ENCODE data around the gene DGAT2. TPM values are rescaled to one million over a fixed set of nuclear protein-coding genes. Genes with fewer than 3 reads are reported as not detected.
"Not testable (repeated sequence)": the region's sequence is repeated elsewhere in the genome, so short reads cannot be mapped to it uniquely, and the experiment has no call there.

Gene DGAT2
- total RNA-seq, 2 experiments from 2014 or later, result 0.19 to 0.25 TPM

DNA sequence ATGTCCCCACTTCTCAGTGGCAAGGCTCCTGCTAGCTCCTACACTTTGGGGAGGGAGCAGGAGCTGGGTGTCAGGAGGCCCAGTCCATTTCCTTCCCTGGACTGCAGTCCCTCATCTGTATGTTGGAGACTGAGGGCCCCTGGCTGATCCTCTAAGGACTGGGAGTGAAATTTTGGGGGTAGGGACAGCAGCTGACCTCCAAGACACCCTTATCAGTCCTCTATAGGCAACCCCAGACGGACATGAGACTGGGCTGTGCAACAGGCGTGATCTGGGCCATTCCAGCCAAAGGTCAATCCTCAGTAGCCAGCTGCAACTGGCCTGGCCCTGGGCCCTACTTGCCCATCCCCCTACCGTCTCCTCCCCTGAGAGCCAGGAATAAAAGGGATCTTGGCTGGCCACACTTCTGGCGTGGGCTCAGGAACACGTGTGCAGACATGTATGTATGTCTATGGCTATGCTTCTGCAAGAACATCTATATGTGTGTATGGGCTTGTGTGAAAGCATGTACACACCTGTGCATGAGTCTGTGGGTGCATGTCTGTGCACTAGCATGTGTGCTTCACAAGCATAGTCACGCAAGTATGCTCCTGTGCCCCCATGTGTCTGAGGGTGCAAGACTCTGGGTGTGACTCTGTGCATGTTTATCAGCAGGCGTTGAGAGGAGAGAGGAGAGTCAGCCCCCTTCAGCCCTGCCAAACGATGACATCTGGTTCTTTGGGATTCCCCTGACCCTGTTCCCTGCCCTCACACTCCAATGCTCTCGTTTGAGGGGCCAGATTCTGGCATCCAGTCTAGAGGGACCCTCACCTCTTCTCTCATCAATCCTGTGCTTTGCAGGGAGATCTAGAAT, 24.6 kb upstream of the DGAT2 start:
- Histone ChIP-seq H3K27ac (ENCODE audit: low read depth in 1 of 2, low read length in 2 of 2) (no peak overlapping the region), H3K9me3 (ENCODE audit: control insufficient read depth in 1 of 2, insufficient read depth in 1 of 2, low read length in 2 of 2) (peaks cover 0 to 5% of the 10 kb centered on the region in 2 experiments), H3K27me3 (ENCODE audit: control insufficient read depth in 1 of 2, insufficient read depth in 2 of 2, low read length in 2 of 2) (peaks cover 0 to 3% of the 10 kb centered on the region in 2 experiments), H3K4me1 (ENCODE audit: insufficient read depth, low read length) (no peaks in the 10 kb centered on the region), H3K4me3 (ENCODE audit: low read length) (no peak overlapping the region), H3K36me3 (ENCODE audit: insufficient read depth, low read length) (no peaks in the 10 kb centered on the region)
- Mint-ChIP-seq H3K27ac (no peak overlapping the region), H3K36me3 (ENCODE audit: low read depth) (no peaks in the 10 kb centered on the region), H3K9me3 (no peaks in the 10 kb centered on the region), H3K4me1 (ENCODE audit: low read depth) (no peaks in the 10 kb centered on the region), H3K27me3 (peaks cover 36% of the 10 kb centered on the region), H3K4me3 (no peak overlapping the region)
- DNase-seq, result no peak
- ChIA-PET POLR2A (no interaction called here), CTCF (no interaction called here)
- TF ChIP-seq, protein P1, sequence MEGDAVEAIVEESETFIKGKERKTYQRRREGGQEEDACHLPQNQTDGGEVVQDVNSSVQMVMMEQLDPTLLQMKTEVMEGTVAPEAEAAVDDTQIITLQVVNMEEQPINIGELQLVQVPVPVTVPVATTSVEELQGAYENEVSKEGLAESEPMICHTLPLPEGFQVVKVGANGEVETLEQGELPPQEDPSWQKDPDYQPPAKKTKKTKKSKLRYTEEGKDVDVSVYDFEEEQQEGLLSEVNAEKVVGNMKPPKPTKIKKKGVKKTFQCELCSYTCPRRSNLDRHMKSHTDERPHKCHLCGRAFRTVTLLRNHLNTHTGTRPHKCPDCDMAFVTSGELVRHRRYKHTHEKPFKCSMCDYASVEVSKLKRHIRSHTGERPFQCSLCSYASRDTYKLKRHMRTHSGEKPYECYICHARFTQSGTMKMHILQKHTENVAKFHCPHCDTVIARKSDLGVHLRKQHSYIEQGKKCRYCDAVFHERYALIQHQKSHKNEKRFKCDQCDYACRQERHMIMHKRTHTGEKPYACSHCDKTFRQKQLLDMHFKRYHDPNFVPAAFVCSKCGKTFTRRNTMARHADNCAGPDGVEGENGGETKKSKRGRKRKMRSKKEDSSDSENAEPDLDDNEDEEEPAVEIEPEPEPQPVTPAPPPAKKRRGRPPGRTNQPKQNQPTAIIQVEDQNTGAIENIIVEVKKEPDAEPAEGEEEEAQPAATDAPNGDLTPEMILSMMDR (IDR thresholded peaks at IDR 0.05), result no peak
- no peak for ATAC-seq (ENCODE audit: poor library complexity)
- intact Hi-C loops (cut with DNase I, micrococcal nuclease), result no loop called here

GRCh38 chr11:75745807-75746206, 22.8 kb upstream of the DGAT2 start:
- POLR2A ChIA-PET, result no interaction called here
- peaks cover 36% of the 10 kb centered on the region for H3K27me3 Mint-ChIP-seq
- H3K27me3 ChIP-seq (ENCODE audit: control insufficient read depth in 1 of 2, insufficient read depth in 2 of 2, low read length in 2 of 2), result peaks cover 0 to 3% of the 10 kb centered on the region in 2 experiments
- intact Hi-C loops (cut with DNase I, micrococcal nuclease), result no loop called here
- TF ChIP-seq, protein P1 (IDR thresholded peaks at IDR 0.05), result no peak
- peaks cover 0 to 5% of the 10 kb centered on the region in 2 experiments for H3K9me3 ChIP-seq (ENCODE audit: control insufficient read depth in 1 of 2, insufficient read depth in 1 of 2, low read length in 2 of 2)
- no peak overlapping the region for H3K27ac Mint-ChIP-seq
- H3K36me3 Mint-ChIP-seq (ENCODE audit: low read depth), result no peaks in the 10 kb centered on the region
- H3K36me3 ChIP-seq (ENCODE audit: insufficient read depth, low read length), result no peaks in the 10 kb centered on the region
- DNase-seq (no peak), ATAC-seq (ENCODE audit: poor library complexity) (no peak)
- no peaks in the 10 kb centered on the region for H3K9me3 Mint-ChIP-seq
- H3K4me3 Mint-ChIP-seq, result no peak overlapping the region
- no peak overlapping the region for H3K4me3 ChIP-seq (ENCODE audit: low read length)
- H3K4me1 Mint-ChIP-seq (ENCODE audit: low read depth), result no peaks in the 10 kb centered on the region
- CTCF ChIA-PET, result no interaction called here
- H3K27ac ChIP-seq (ENCODE audit: low read depth in 1 of 2, low read length in 2 of 2), result no peak overlapping the region
- H3K4me1 ChIP-seq (ENCODE audit: insufficient read depth, low read length), result no peaks in the 10 kb centered on the region

DNA sequence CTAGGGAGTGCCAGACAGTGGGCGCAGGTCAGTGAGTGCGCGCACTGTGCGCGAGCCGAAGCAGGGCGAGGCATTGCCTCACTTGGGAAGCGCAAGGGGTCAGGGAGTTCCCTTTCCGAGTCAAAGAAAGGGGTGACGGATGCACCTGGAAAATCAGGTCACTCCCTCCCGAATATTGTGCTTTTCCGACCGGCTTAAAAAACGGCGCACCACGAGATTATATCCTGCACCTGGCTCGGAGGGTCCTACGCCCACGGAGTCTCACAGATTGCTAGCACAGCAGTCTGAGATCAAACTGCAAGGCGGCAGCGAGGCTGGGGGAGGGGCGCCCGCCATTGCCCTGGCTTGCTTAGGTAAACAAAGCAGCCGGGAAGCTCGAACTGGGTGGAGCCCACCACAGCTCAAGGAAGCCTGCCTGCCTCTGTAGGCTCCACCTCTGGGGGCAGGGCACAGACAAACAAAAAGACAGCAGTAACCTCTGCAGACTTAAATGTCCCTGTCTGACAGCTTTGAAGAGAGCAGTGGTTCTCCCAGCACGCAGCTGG, 19.8 kb upstream of the DGAT2 start:
- H3K9me3 Mint-ChIP-seq; CTCF ChIA-PET; H3K27ac ChIP-seq (ENCODE audit: low read depth in 1 of 2, low read length in 2 of 2); H3K27me3 ChIP-seq (ENCODE audit: control insufficient read depth in 1 of 2, insufficient read depth in 2 of 2, low read length in 2 of 2); ATAC-seq (ENCODE audit: poor library complexity); H3K9me3 ChIP-seq (ENCODE audit: control insufficient read depth in 1 of 2, insufficient read depth in 1 of 2, low read length in 2 of 2); H3K4me1 ChIP-seq (ENCODE audit: insufficient read depth, low read length); DNase-seq; POLR2A ChIA-PET; H3K4me3 ChIP-seq (ENCODE audit: low read length); H3K4me3 Mint-ChIP-seq; H3K36me3 ChIP-seq (ENCODE audit: insufficient read depth, low read length); intact Hi-C loops (cut with DNase I, micrococcal nuclease); H3K27ac Mint-ChIP-seq; H3K4me1 Mint-ChIP-seq (ENCODE audit: low read depth); H3K36me3 Mint-ChIP-seq (ENCODE audit: low read depth): not testable (repeated sequence)
- H3K27me3 Mint-ChIP-seq, result peaks cover 36% of the 10 kb centered on the region

- H3K4me3 ChIP-seq (ENCODE audit: low read length); H3K27me3 Mint-ChIP-seq; H3K9me3 Mint-ChIP-seq; intact Hi-C loops (cut with DNase I, micrococcal nuclease); ATAC-seq (ENCODE audit: poor library complexity); CTCF ChIA-PET; H3K27ac ChIP-seq (ENCODE audit: low read depth in 1 of 2, low read length in 2 of 2); H3K4me1 ChIP-seq (ENCODE audit: insufficient read depth, low read length); H3K36me3 ChIP-seq (ENCODE audit: insufficient read depth, low read length); H3K27ac Mint-ChIP-seq; H3K9me3 ChIP-seq (ENCODE audit: control insufficient read depth in 1 of 2, insufficient read depth in 1 of 2, low read length in 2 of 2); H3K27me3 ChIP-seq (ENCODE audit: control insufficient read depth in 1 of 2, insufficient read depth in 2 of 2, low read length in 2 of 2); POLR2A ChIA-PET; DNase-seq; H3K4me3 Mint-ChIP-seq; H3K36me3 Mint-ChIP-seq (ENCODE audit: low read depth); H3K4me1 Mint-ChIP-seq (ENCODE audit: low read depth): not testable (repeated sequence)
These were observed 13.6 kb upstream of the DGAT2 start for GRCh38 chr11:75754933-75755332.
